GM12878 (cell line): ENCODE measurements around the gene OPN1SW.

ENCODE experiments used
- ASH2L ChIP-seq: fragments of 300-600, 200-600 bp; sonication (generic); IDR thresholded peaks from 2 replicates; pipeline ENCODE4 v1.6.1; 2017; ENCODE audit warnings: low read depth, mild to moderate bottlenecking, borderline replicate concordance
- EP300 ChIP-seq, 2 experiments: fragments of 150-350 bp in 1 of 2; IDR thresholded peaks; 2 replicates each; pipeline ENCODE4 v1.6.1; 2011 to 2012; ENCODE audit warnings: low read depth in 2 of 2, low read length in 2 of 2, borderline replicate concordance in 1 of 2, improper control_type of control experiment in 1 of 2, inconsistent platforms in 1 of 2; ENCODE audit not compliant: control insufficient read depth in 1 of 2
- IKZF2 ChIP-seq, 2 experiments: fragments of 450-650 bp; IDR thresholded peaks; 2 replicates each; pipeline ENCODE4 v1.6.1; 2017; ENCODE audit warnings: mild to moderate bottlenecking in 2 of 2, moderate library complexity in 2 of 2
- MEF2B ChIP-seq: fragments of 450-650 bp; IDR thresholded peaks from 2 replicates; pipeline ENCODE4 v1.6.1; 2018; ENCODE audit warnings: mild to moderate bottlenecking, moderate library complexity; ENCODE audit not compliant: partially characterized antibody, poor library complexity, severe bottlenecking
- POLR2AphosphoS5 ChIP-seq: IDR thresholded peaks from 2 replicates; pipeline ENCODE4 v1.6.1; 2011; ENCODE audit warnings: mild to moderate bottlenecking, low read length, inconsistent platforms
- RAD21 ChIP-seq: IDR thresholded peaks from 2 replicates; pipeline ENCODE4 v1.6.1; 2011; ENCODE audit warnings: mild to moderate bottlenecking, low read depth, low read length, moderate library complexity; ENCODE audit not compliant: insufficient read depth
- TAF1 ChIP-seq: IDR thresholded peaks from 2 replicates; pipeline ENCODE4 v1.6.1; 2011; ENCODE audit warnings: mild to moderate bottlenecking, low read depth, low read length, borderline replicate concordance
- TBL1XR1 ChIP-seq: IDR thresholded peaks from 2 replicates; pipeline ENCODE4 v1.6.1; 2012; ENCODE audit warnings: low read depth, low read length, improper control_type of control experiment
- TCF7 ChIP-seq: IDR thresholded peaks from 2 replicates; pipeline ENCODE4 v1.6.1; 2014; ENCODE audit warnings: antibody characterized with exemption, borderline replicate concordance
- TF ChIP-seq, protein P1 (sequence below), 3 experiments: IDR thresholded peaks in 2 of 3; conservative IDR thresholded peaks in 1 of 3; 2 replicates each; pipeline ENCODE4 v1.5.1; 2011; ENCODE audit warnings: low read depth in 3 of 3, low read length in 3 of 3, mild to moderate bottlenecking in 3 of 3, control low read depth in 2 of 3, moderate library complexity in 2 of 3, inconsistent platforms in 1 of 3, mixed read lengths in 1 of 3; ENCODE audit not compliant: control insufficient read depth in 2 of 3, insufficient read depth in 1 of 3; ENCODE audit errors: extremely low read depth in 1 of 3
- TF ChIP-seq, protein P2 (sequence below): IDR thresholded peaks from 2 replicates; pipeline ENCODE4 v1.6.1; 2011; ENCODE audit warnings: borderline replicate concordance, low read depth, mild to moderate bottlenecking, moderate library complexity, mixed read lengths, low read length; ENCODE audit not compliant: insufficient read depth; ENCODE audit errors: extremely low read length

DNA sequence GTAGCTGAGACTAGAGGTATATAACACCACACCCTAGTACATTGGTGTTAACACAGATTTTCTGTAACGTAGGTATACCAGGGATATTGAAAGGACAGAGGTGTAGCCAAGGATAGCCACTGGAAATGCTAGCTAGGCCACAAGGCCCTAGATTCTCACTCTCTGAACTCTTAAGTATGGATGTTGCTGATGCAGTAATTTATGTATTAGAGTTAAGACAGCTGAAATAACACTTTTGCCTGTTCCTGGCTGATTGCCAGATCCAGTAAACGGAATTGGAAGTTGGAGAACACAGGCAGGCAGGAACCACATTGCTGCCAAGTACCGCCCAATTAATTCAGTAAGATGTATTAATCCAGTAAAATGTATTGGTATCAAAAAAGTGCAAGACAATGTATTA is 34.6 kb downstream of the OPN1SW start:
- TF ChIP-seq TCF7: no peak
- TF ChIP-seq RAD21: no peak
- TF ChIP-seq, protein P1, sequence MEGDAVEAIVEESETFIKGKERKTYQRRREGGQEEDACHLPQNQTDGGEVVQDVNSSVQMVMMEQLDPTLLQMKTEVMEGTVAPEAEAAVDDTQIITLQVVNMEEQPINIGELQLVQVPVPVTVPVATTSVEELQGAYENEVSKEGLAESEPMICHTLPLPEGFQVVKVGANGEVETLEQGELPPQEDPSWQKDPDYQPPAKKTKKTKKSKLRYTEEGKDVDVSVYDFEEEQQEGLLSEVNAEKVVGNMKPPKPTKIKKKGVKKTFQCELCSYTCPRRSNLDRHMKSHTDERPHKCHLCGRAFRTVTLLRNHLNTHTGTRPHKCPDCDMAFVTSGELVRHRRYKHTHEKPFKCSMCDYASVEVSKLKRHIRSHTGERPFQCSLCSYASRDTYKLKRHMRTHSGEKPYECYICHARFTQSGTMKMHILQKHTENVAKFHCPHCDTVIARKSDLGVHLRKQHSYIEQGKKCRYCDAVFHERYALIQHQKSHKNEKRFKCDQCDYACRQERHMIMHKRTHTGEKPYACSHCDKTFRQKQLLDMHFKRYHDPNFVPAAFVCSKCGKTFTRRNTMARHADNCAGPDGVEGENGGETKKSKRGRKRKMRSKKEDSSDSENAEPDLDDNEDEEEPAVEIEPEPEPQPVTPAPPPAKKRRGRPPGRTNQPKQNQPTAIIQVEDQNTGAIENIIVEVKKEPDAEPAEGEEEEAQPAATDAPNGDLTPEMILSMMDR (IDR thresholded peaks at IDR 0.05 in 2 of 3, conservative IDR thresholded peaks at IDR 0.05 in 1 of 3; ENCODE audit: control insufficient read depth in 2 of 3, extremely low read depth in 1 of 3, insufficient read depth in 1 of 3, low read depth in 3 of 3, low read length in 3 of 3): no peak
- no peak for TF ChIP-seq POLR2AphosphoS5
- TF ChIP-seq MEF2B: no peak
- TF ChIP-seq IKZF2 (IDR thresholded peaks at IDR 0.05): no peak
- no peak for TF ChIP-seq EP300 (IDR thresholded peaks at IDR 0.05; ENCODE audit: borderline replicate concordance in 1 of 2, control insufficient read depth in 1 of 2, low read depth in 2 of 2, low read length in 2 of 2)
- no peak for TF ChIP-seq TAF1
- TF ChIP-seq ASH2L: no peak
- no peak for TF ChIP-seq TBL1XR1
- TF ChIP-seq, protein P2, sequence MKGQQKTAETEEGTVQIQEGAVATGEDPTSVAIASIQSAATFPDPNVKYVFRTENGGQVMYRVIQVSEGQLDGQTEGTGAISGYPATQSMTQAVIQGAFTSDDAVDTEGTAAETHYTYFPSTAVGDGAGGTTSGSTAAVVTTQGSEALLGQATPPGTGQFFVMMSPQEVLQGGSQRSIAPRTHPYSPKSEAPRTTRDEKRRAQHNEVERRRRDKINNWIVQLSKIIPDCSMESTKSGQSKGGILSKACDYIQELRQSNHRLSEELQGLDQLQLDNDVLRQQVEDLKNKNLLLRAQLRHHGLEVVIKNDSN: no peak
